Upper lobe of left lung (tissue), 6 donors: Measurements from ENCODE around the gene MAST4. TPM values are rescaled to one million over a fixed set of nuclear protein-coding genes. Genes with fewer than 3 reads are reported as not detected.

Experiments used
- ATAC-seq, 2 donors: fragments of 200-7000 bp; cut with Tn5 transposase; one replicate each; pipeline ENCODE4 v1.9.1; 2022; ENCODE audit warnings: mild to moderate bottlenecking in 2 of 2, moderate library complexity in 2 of 2; ENCODE audit not compliant: low FRiP score in 2 of 2
- DNase-seq, 2 donors: peaks; one replicate each; pipeline ENCODE4 v3.0.0-alpha.2; 2019 to 2020
- H3K27ac ChIP-seq, 4 donors: fragments of 200-600 bp; sonication (generic); one replicate each; pipeline ENCODE4 v1.5.1; 2016 to 2019
- H3K27me3 ChIP-seq, 4 donors: fragments of 200-600 bp; sonication (generic); one replicate each; pipeline ENCODE4 v1.5.1; 2017 to 2019
- H3K36me3 ChIP-seq, 4 donors: fragments of 200-600 bp; sonication (generic); one replicate each; pipeline ENCODE4 v1.5.1; 2016 to 2019
- H3K4me1 ChIP-seq, 4 donors: fragments of 200-600 bp; sonication (generic); one replicate each; pipeline ENCODE4 v1.5.1; 2018 to 2019
- H3K4me3 ChIP-seq, 4 donors: fragments of 200-600 bp; sonication (generic); one replicate each; pipeline ENCODE4 v1.5.1; 2017 to 2019; ENCODE audit warnings: mild to moderate bottlenecking in 2 of 4, moderate library complexity in 1 of 4
- H3K9me3 ChIP-seq, 4 donors: fragments of 200-600 bp; sonication (generic); one replicate each; pipeline ENCODE4 v1.5.1; 2018 to 2019
- CTCF ChIP-seq, 6 experiments: fragments of 450-650 bp in 4 of 6; fragments of 200-600 bp in 2 of 6; sonication (generic) in 2 of 6; IDR thresholded peaks; one replicate each; pipeline ENCODE4 v1.5.1; 2016 to 2019; ENCODE audit warnings: antibody characterized with exemption in 6 of 6
- EP300 ChIP-seq, 4 donors: sonication (generic); formaldehyde crosslinking; IDR thresholded peaks; one replicate each; pipeline ENCODE4 v1.5.1; 2017; ENCODE audit warnings: antibody characterized with exemption in 4 of 4, control low read depth in 2 of 4
- POLR2A ChIP-seq, 4 donors: fragments of 450-650 bp; IDR thresholded peaks; one replicate each; pipeline ENCODE4 v1.5.1; 2016 to 2017; ENCODE audit warnings: antibody characterized with exemption in 4 of 4, mild to moderate bottlenecking in 2 of 4
- POLR2AphosphoS5 ChIP-seq, 2 donors: sonication (generic); formaldehyde crosslinking; IDR thresholded peaks; one replicate each; pipeline ENCODE4 v1.5.1; 2017; ENCODE audit warnings: antibody characterized with exemption in 2 of 2
- WGBS, 2 donors: methylation state at CpG; one replicate each; pipeline ENCODE4 v1.1.5; 2017 to 2018; 5-methylcytosine and 5-hydroxymethylcytosine counted together
- total RNA-seq, 6 donors: library from RNA; depleted of rRNA in 4 of 6; stranded (reverse); fragments of >200 nt in 4 of 6; gene quantifications; one replicate each; pipeline versions ENCODE4 v1.1.0 to v1.2.1, GENCODE V29; 2016 to 2021
- donor health status: DM: no; HTN: no; CAD: no; lungs with moderate emphysema.
- donor health status: DM: no; HTN: yes; CAD: no; lungs with severe emphysema.

MAST4 gene
- total RNA-seq, 6 donors from 2014 or later, result 44.8 to 229 (median 66.4) TPM

- Histone ChIP-seq H3K27me3 (no peaks in the 10 kb centered on the region), H3K9me3 (no peaks in the 10 kb centered on the region), H3K27ac (no peak overlapping the region), H3K36me3 (no peaks in the 10 kb centered on the region), H3K4me1 (peaks cover 4 to 24% (median 15%) of the 10 kb centered on the region in 4 donors), H3K4me3 (no peak overlapping the region)
- ATAC-seq (peak in 1 of 2 donors; percentile 38), DNase-seq (no peak)
- TF ChIP-seq CTCF (IDR thresholded peaks at IDR 0.05) (no peak), POLR2A (IDR thresholded peaks at IDR 0.05) (no peak), POLR2AphosphoS5 (IDR thresholded peaks at IDR 0.05) (no peak), EP300 (IDR thresholded peaks at IDR 0.05) (no peak)
- WGBS, 2 donors, result 69 to 70% methylated on average over 3 of the region's 3 CpGs
Measured at GRCh38 chr5:67021962-67022361, 425.8 kb downstream of the MAST4 start.

GRCh38 chr5:67025457-67025856 is 429.3 kb downstream of the MAST4 start:
- H3K27me3 ChIP-seq, result no peaks in the 10 kb centered on the region
- no peaks in the 10 kb centered on the region for H3K36me3 ChIP-seq
- DNase-seq (no peak), ATAC-seq (no peak)
- TF ChIP-seq POLR2AphosphoS5 (IDR thresholded peaks at IDR 0.05) (no peak), EP300 (IDR thresholded peaks at IDR 0.05) (no peak), CTCF (IDR thresholded peaks at IDR 0.05) (no peak), POLR2A (IDR thresholded peaks at IDR 0.05) (no peak)
- H3K4me1 ChIP-seq, result peaks cover 4 to 30% (median 16%) of the 10 kb centered on the region in 4 donors
- no peaks in the 10 kb centered on the region for H3K9me3 ChIP-seq
- 83 to 89% methylated on average over 2 of the region's 2 CpGs for WGBS, 2 donors
- no peak overlapping the region for H3K27ac ChIP-seq
- H3K4me3 ChIP-seq, result no peak overlapping the region

GRCh38 chr5:67026278-67026677 is 430.1 kb downstream of the MAST4 start:
- no peaks in the 10 kb centered on the region for H3K9me3 ChIP-seq
- ATAC-seq (no peak), DNase-seq (no peak)
- H3K4me3 ChIP-seq, result no peak overlapping the region
- WGBS, 2 donors, result 82 to 94% methylated on average over 1 of the region's 1 CpG
- TF ChIP-seq POLR2AphosphoS5 (IDR thresholded peaks at IDR 0.05) (no peak), POLR2A (IDR thresholded peaks at IDR 0.05) (no peak), EP300 (IDR thresholded peaks at IDR 0.05) (no peak), CTCF (IDR thresholded peaks at IDR 0.05) (no peak)
- H3K4me1 ChIP-seq, result peaks cover 7 to 29% (median 16%) of the 10 kb centered on the region in 4 donors
- no peak overlapping the region for H3K27ac ChIP-seq
- H3K27me3 ChIP-seq, result no peaks in the 10 kb centered on the region
- H3K36me3 ChIP-seq, result no peaks in the 10 kb centered on the region

- H3K4me1 ChIP-seq, result peaks cover 14 to 31% (median 17%) of the 10 kb centered on the region in 4 donors
- no peaks in the 10 kb centered on the region for H3K9me3 ChIP-seq
- DNase-seq (no peak), ATAC-seq (no peak)
- H3K36me3 ChIP-seq, result no peaks in the 10 kb centered on the region
- no peaks in the 10 kb centered on the region for H3K27me3 ChIP-seq
- no peak overlapping the region for H3K4me3 ChIP-seq
- TF ChIP-seq CTCF (IDR thresholded peaks at IDR 0.05), result no peak
- TF ChIP-seq POLR2AphosphoS5 (IDR thresholded peaks at IDR 0.05), result no peak
- no peak for TF ChIP-seq POLR2A (IDR thresholded peaks at IDR 0.05)
- H3K27ac ChIP-seq, result no peak overlapping the region
- 71 to 77% methylated on average over 2 of the region's 2 CpGs for WGBS, 2 donors
Measured at GRCh38 chr5:67027171-67027570, 431.0 kb downstream of the MAST4 start.

GRCh38 chr5:67028371-67028770 is 432.2 kb downstream of the MAST4 start:
- no peaks in the 10 kb centered on the region for H3K27me3 ChIP-seq
- H3K9me3 ChIP-seq, result no peaks in the 10 kb centered on the region
- ATAC-seq, result no peak
- no peak overlapping the region for H3K27ac ChIP-seq
- DNase-seq, result no peak
- H3K4me3 ChIP-seq, result no peak overlapping the region
- peaks cover 16 to 34% (median 27%) of the 10 kb centered on the region in 4 donors for H3K4me1 ChIP-seq
- H3K36me3 ChIP-seq, result no peaks in the 10 kb centered on the region
- 70 to 82% methylated on average over 4 of the region's 4 CpGs for WGBS, 2 donors
- no peak for TF ChIP-seq POLR2A (IDR thresholded peaks at IDR 0.05)
- no peak for TF ChIP-seq EP300 (IDR thresholded peaks at IDR 0.05)
- no peak for TF ChIP-seq CTCF (IDR thresholded peaks at IDR 0.05)
- TF ChIP-seq POLR2AphosphoS5 (IDR thresholded peaks at IDR 0.05), result no peak
